Measurements from ENCODE around the gene DNTT.

GRCh38 chr10:96276831-96277230, 27.4 kb upstream of the DNTT start:
- TF ChIP-seq, protein P1, sequence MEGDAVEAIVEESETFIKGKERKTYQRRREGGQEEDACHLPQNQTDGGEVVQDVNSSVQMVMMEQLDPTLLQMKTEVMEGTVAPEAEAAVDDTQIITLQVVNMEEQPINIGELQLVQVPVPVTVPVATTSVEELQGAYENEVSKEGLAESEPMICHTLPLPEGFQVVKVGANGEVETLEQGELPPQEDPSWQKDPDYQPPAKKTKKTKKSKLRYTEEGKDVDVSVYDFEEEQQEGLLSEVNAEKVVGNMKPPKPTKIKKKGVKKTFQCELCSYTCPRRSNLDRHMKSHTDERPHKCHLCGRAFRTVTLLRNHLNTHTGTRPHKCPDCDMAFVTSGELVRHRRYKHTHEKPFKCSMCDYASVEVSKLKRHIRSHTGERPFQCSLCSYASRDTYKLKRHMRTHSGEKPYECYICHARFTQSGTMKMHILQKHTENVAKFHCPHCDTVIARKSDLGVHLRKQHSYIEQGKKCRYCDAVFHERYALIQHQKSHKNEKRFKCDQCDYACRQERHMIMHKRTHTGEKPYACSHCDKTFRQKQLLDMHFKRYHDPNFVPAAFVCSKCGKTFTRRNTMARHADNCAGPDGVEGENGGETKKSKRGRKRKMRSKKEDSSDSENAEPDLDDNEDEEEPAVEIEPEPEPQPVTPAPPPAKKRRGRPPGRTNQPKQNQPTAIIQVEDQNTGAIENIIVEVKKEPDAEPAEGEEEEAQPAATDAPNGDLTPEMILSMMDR (IDR thresholded peaks at IDR 0.05): no peak
- no peak for TF ChIP-seq POLR2A (IDR thresholded peaks at IDR 0.05)

Measured in lower leg skin (tissue), 3 donors.